Skeletal muscle tissue (tissue), 4 donors: ENCODE measurements around the gene KCNAB1. TPM values are rescaled to one million over a fixed set of nuclear protein-coding genes. Genes with fewer than 3 reads are reported as not detected.

Source experiments
- H3K27ac ChIP-seq: one replicate; pipeline ENCODE4 v1.7.0; 2013; ENCODE audit warnings: mild to moderate bottlenecking, low read depth, low read length, inconsistent platforms
- H3K27me3 ChIP-seq, 3 donors: one replicate each; pipeline ENCODE4 v1.7.0; 2013; ENCODE audit warnings: low read length in 3 of 3; ENCODE audit not compliant: control insufficient read depth in 3 of 3, insufficient read depth in 3 of 3
- H3K36me3 ChIP-seq, 3 donors: one replicate each; pipeline ENCODE4 v1.7.0; 2013; ENCODE audit warnings: low read length in 3 of 3; ENCODE audit not compliant: control insufficient read depth in 3 of 3, insufficient read depth in 3 of 3
- H3K4me1 ChIP-seq, 3 donors: one replicate each; pipeline ENCODE4 v1.7.0; 2013; ENCODE audit warnings: low read length in 3 of 3, mild to moderate bottlenecking in 3 of 3; ENCODE audit not compliant: control insufficient read depth in 3 of 3, insufficient read depth in 3 of 3
- H3K4me3 ChIP-seq, 3 donors: one replicate each; pipeline ENCODE4 v1.7.0; 2013; ENCODE audit warnings: low read length in 3 of 3
- H3K9ac ChIP-seq, 3 donors: one replicate each; pipeline ENCODE4 v1.7.0; 2013; ENCODE audit warnings: low read length in 3 of 3, mild to moderate bottlenecking in 3 of 3, moderate library complexity in 2 of 3, low read depth in 1 of 3
- H3K9me3 ChIP-seq, 3 donors: one replicate each; pipeline ENCODE4 v1.7.0; 2013; ENCODE audit warnings: low read length in 3 of 3; ENCODE audit not compliant: control insufficient read depth in 3 of 3
- total RNA-seq: library from RNA; depleted of rRNA; stranded (reverse); fragments of >200 nt; gene quantifications from one replicate; pipeline ENCODE4 v1.2.3, GENCODE V29; 2014
- donor health status: Osteomylitis.

Gene KCNAB1
- total RNA-seq, 1 donor from 2014 or later = 4.2 TPM

DNA sequence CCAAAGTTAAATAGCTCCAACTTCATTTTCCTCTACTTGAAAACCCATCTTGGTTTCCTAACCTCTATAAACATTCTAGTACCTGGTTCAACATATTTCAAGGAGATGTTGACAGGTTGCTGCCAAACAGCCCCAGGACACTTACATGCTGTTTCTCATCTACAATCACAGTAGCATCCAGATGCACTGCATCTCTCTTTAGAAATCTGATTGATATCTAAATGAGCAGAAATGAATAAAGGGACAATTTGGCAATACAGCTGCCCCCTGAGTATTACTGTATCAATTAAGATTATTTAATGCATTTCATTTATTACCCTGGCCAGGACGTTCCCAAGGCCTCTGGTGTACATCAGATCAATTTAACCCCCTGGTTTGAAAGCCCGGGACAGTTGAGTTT is 360.6 kb downstream of the KCNAB1 start:
- Histone ChIP-seq H3K27me3 (no peaks in the 10 kb centered on the region), H3K27ac (no peak overlapping the region), H3K9me3 (no peaks in the 10 kb centered on the region), H3K4me3 (no peak overlapping the region), H3K4me1 (no peaks in the 10 kb centered on the region), H3K9ac (no peak overlapping the region), H3K36me3 (no peaks in the 10 kb centered on the region)

- no peak overlapping the region for H3K27ac ChIP-seq
- no peak overlapping the region for H3K9ac ChIP-seq
- no peaks in the 10 kb centered on the region for H3K9me3 ChIP-seq
- no peaks in the 10 kb centered on the region for H3K4me1 ChIP-seq
- no peak overlapping the region for H3K4me3 ChIP-seq
- no peaks in the 10 kb centered on the region for H3K36me3 ChIP-seq
- H3K27me3 ChIP-seq = no peaks in the 10 kb centered on the region
Observed at GRCh38 chr3:156483002-156483401, 362.6 kb downstream of the KCNAB1 start.

- Histone ChIP-seq H3K9ac (no peak overlapping the region), H3K27ac (peak overlapping the region; percentile 36), H3K9me3 (no peaks in the 10 kb centered on the region), H3K36me3 (no peaks in the 10 kb centered on the region), H3K4me3 (no peak overlapping the region), H3K27me3 (no peaks in the 10 kb centered on the region), H3K4me1 (no peaks in the 10 kb centered on the region)
Observed at GRCh38 chr3:156483426-156483825, 363.0 kb downstream of the KCNAB1 start.

DNA sequence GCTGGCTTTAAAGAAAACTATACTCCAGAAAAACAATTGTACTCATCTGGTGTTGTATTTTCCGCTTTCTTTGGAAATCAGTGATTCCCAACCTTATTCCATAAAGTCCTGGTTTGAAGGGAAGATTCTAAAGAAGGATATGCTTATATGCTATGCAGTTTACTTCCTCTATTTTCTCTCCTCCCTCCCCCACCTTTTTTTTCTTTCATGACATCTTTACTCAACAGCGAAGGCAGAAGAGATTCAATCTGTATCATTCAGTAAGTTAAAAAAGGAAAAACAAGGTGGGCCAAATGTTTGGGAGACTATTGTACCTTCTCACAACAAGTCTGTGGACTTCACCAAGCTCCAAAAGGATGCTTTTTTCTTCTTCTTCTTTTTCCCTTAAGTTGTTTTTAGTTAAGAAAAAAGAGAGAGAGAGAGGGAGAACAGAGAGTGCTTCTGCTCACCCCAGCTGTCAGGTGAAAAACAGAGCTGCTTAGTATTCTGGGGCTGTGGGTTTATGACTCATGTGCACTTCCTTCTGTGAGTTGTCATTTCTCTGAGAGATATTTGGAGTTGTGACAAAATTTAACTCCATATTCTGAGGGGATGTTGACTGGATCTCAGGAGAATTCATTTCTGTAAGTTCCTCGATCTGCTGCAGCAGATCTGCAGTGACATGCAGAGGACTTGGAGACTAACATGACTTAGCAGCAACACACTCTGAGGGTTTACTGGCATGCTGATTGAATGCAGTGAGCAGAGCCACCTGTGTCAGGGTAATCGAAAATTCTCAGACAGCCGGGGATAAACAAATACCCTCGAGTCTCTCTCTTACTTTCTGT is 363.8 kb downstream of the KCNAB1 start:
- Histone ChIP-seq H3K27ac (peak overlapping the region; percentile 36), H3K9ac (no peak overlapping the region), H3K4me1 (no peaks in the 10 kb centered on the region), H3K4me3 (no peak overlapping the region), H3K9me3 (no peaks in the 10 kb centered on the region), H3K27me3 (no peaks in the 10 kb centered on the region), H3K36me3 (no peaks in the 10 kb centered on the region)

DNA sequence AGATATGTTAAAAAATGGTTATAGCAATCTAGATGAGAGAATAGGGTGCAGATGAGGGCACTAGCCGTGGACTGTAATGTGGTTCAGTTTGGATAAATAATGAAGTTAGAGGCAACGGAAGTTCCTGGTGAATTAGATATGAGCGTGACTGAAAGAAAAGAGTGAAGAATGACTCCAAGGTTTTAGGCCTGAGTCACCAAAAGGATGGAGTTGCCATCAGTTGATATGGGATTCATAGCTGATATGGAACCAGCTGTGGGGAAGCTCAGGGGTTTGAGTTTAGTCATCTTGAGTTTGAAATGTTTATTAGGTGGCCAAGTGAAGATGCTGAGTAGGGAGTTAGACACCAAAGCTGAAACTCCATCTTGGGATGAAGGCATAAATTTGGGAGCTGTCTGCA is 368.4 kb downstream of the KCNAB1 start:
- Histone ChIP-seq H3K4me3 (no peak overlapping the region), H3K27me3 (no peaks in the 10 kb centered on the region), H3K9ac (no peak overlapping the region), H3K27ac (no peak overlapping the region), H3K4me1 (no peaks in the 10 kb centered on the region), H3K36me3 (no peaks in the 10 kb centered on the region), H3K9me3 (no peaks in the 10 kb centered on the region)

DNA sequence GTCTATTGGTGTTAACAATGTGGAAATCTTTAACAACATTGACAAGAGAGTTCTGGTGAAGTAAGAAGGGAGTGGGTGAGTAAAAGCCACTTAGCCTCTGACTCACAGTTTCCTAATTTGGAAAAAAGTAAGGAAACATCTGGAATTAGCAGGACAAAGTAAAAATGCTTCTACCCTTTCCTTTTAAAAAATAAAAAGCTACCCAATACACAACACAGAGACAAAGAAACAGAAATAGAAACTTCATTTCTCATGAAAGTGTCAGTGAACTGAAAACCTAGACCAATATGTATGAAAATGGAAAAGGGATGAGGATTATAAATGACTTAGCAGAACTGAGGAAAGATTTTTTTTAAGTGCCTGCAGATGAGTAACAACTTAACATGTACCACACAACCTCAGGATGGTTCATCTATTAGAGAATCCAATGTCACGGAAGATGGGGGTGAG is 369.1 kb downstream of the KCNAB1 start:
- H3K9ac ChIP-seq = no peak overlapping the region
- no peak overlapping the region for H3K27ac ChIP-seq
- H3K36me3 ChIP-seq = no peaks in the 10 kb centered on the region
- no peaks in the 10 kb centered on the region for H3K4me1 ChIP-seq
- H3K9me3 ChIP-seq = no peaks in the 10 kb centered on the region
- no peak overlapping the region for H3K4me3 ChIP-seq
- no peaks in the 10 kb centered on the region for H3K27me3 ChIP-seq

DNA sequence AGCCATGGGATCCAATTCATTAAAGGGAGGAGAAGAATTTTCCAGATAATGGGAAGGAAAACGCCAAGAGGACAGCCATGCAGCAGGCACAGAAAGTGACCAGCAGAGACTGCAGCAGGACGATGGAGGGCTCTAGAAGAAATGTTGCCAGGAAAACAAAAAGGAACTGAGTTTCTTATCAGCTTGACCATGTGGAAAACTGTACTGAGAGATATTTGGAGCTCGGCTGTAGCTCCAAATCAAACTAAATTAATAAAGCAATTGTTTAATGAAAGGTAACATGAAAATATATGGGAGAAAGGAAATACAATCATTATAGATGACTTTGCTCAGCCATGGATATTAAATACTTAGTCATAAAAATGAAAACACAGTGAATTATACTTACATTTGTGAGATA is 370.8 kb downstream of the KCNAB1 start:
- Histone ChIP-seq H3K36me3 (no peaks in the 10 kb centered on the region), H3K27ac (no peak overlapping the region), H3K9ac (no peak overlapping the region), H3K4me3 (no peak overlapping the region), H3K4me1 (no peaks in the 10 kb centered on the region), H3K9me3 (no peaks in the 10 kb centered on the region), H3K27me3 (no peaks in the 10 kb centered on the region)

DNA sequence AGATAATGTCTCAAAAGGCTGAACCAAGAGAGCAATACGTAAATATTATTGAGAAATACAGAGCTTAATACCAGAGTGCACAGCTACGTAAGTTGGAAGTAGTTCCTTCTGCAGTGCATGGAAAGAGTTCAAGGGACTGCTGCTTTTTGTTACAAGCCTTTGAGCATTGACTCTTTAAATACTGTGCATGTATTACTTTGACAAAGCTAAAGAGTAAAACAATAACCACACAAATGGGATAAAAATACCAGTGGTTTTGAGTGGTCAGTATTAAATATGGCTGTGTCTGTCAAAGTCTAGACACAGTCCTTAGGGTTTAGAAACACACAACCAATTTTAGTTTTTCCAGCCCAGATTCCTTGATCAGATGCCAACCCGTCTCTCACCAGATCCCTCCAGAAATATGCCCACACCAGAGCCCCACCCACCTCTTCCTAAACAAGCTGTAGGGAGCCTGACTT is 372.5 kb downstream of the KCNAB1 start:
- Histone ChIP-seq H3K4me1 (no peaks in the 10 kb centered on the region), H3K9ac (no peak overlapping the region), H3K27me3 (no peaks in the 10 kb centered on the region), H3K4me3 (no peak overlapping the region), H3K36me3 (no peaks in the 10 kb centered on the region), H3K27ac (no peak overlapping the region), H3K9me3 (no peaks in the 10 kb centered on the region)

DNA sequence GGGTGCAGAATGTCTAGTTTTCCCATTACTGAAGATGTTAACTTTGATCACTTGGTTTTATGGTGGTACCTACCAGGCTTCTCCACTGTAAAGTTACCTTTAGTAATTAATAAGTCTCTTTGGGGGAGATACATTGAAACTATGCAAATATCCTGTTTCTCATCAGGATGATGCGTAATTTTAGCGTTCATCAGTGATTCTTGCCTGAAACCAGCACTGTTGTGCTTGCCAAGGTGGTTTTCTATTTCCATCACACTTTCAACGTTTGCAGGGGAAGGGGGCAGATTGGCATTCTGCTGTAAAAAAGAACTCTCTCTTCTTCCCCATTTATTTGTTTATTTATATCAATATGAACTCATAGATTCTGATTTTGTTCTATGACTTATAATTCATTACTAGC is 373.5 kb downstream of the KCNAB1 start:
- H3K36me3 ChIP-seq = no peaks in the 10 kb centered on the region
- no peaks in the 10 kb centered on the region for H3K4me1 ChIP-seq
- no peak overlapping the region for H3K9ac ChIP-seq
- H3K27ac ChIP-seq = no peak overlapping the region
- H3K27me3 ChIP-seq = no peaks in the 10 kb centered on the region
- H3K9me3 ChIP-seq = no peaks in the 10 kb centered on the region
- H3K4me3 ChIP-seq = no peak overlapping the region

DNA sequence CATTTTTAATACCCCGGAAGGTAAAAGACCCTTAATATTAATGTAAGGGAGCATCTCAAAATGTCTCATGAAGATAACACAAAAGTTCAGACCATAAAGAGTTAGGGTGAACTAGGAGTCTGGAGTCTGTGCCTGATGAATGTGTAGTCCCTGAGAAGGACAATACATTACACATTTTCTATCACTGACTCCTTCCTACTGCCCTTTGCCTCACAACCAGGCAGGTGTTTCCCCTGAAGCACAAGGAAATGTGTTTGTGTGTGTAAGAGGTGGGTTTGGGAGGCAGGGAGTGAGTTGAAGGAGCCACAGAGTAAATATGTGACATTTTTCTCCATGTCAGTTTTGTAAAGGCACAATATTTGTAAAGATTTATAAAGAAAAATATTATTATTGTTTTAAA is 375.4 kb downstream of the KCNAB1 start:
- Histone ChIP-seq H3K4me1 (no peaks in the 10 kb centered on the region), H3K9ac (no peak overlapping the region), H3K36me3 (no peaks in the 10 kb centered on the region), H3K27me3 (no peaks in the 10 kb centered on the region), H3K4me3 (no peak overlapping the region), H3K27ac (no peak overlapping the region), H3K9me3 (no peaks in the 10 kb centered on the region)
